Uterus (tissue), 4 donors: Measurements from ENCODE around the gene KISS1. TPM values are rescaled to one million over a fixed set of nuclear protein-coding genes. Genes with fewer than 3 reads are reported as not detected.

Experiments used
- DNase-seq, 2 donors: peaks; one replicate each; pipeline ENCODE4 v3.0.0-alpha.2; 2019 to 2020
- H3K27ac ChIP-seq, 2 donors: fragments of 200-600 bp; sonication (generic); 1 replicate in 1 of 2; 2 replicates in 1 of 2; pipeline ENCODE4 v1.5.1; 2016 to 2018
- H3K27me3 ChIP-seq, 2 donors: fragments of 200-600 bp; sonication (generic); one replicate each; pipeline ENCODE4 v1.5.1; 2018 to 2019; ENCODE audit warnings: control low read depth in 1 of 2
- H3K36me3 ChIP-seq, 2 donors: fragments of 200-600 bp; sonication (generic); one replicate each; pipeline ENCODE4 v1.5.1; 2019; ENCODE audit warnings: control low read depth in 1 of 2
- H3K4me1 ChIP-seq, 2 donors: fragments of 200-600 bp; sonication (generic); one replicate each; pipeline ENCODE4 v1.5.1; 2018 to 2019; ENCODE audit warnings: control low read depth in 1 of 2
- H3K4me3 ChIP-seq, 2 donors: fragments of 200-600 bp; sonication (generic); 1 replicate in 1 of 2; 2 replicates in 1 of 2; pipeline ENCODE4 v1.5.1; 2018 to 2019; ENCODE audit warnings: mild to moderate bottlenecking in 1 of 2
- H3K9me3 ChIP-seq, 2 donors: fragments of 200-600 bp; sonication (generic); one replicate each; pipeline ENCODE4 v1.5.1; 2019; ENCODE audit warnings: control low read depth in 1 of 2
- POLR2A ChIP-seq, 2 donors: fragments of 450-650 bp; IDR thresholded peaks; one replicate each; pipeline ENCODE4 v1.6.1; 2016; ENCODE audit warnings: antibody characterized with exemption in 2 of 2, mild to moderate bottlenecking in 1 of 2, moderate library complexity in 1 of 2
- intact Hi-C: fragments of 100-400 bp; cut with DNase I; formaldehyde crosslinking; loops from one replicate; pipeline ENCODE4 v1.15.1; 2023; ENCODE audit warnings: low total_unique reads
- total RNA-seq, 4 donors: library from RNA; depleted of rRNA in 3 of 4; stranded (reverse); fragments of >200 nt in 3 of 4; gene quantifications; one replicate each; pipeline versions ENCODE4 v1.1.0 to v1.2.4, GENCODE V29; 2014 to 2023
- TF ChIP-seq, protein P1 (sequence below), 4 experiments: fragments of 200-600 bp in 2 of 4; fragments of 450-650 bp in 2 of 4; sonication (generic) in 2 of 4; IDR thresholded peaks; one replicate each; pipeline ENCODE4 v1.5.1; 2016 to 2019; ENCODE audit warnings: antibody characterized with exemption in 4 of 4, mild to moderate bottlenecking in 2 of 4, moderate library complexity in 1 of 4
- donor health status: DM: yes; HTN: yes; CAD: no.

The KISS1 gene
- total RNA-seq, 4 donors from 2014 or later = not detected

DNA sequence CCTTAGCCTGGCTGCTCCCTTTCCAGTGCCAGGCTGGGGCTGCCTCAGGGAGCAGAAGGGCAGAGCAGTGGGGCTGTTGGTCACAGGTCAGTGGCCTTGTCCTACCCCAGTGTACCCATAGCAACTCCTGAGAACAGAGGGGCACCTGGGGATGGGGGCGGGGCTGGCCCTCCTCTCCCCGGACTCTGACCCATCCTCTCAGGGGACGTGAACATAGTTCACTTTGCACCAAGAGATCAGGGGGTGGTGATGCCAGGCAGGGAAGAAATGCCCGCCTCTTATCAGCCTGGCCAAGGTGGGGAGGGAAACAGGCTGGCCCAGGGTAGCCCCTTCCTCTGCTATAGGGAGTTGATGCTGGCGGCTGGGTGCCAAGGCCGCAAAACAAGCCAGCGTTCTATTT lies 49.3 kb downstream of the KISS1 start:
- TF ChIP-seq POLR2A (IDR thresholded peaks at IDR 0.05) = no peak
- TF ChIP-seq, protein P1, sequence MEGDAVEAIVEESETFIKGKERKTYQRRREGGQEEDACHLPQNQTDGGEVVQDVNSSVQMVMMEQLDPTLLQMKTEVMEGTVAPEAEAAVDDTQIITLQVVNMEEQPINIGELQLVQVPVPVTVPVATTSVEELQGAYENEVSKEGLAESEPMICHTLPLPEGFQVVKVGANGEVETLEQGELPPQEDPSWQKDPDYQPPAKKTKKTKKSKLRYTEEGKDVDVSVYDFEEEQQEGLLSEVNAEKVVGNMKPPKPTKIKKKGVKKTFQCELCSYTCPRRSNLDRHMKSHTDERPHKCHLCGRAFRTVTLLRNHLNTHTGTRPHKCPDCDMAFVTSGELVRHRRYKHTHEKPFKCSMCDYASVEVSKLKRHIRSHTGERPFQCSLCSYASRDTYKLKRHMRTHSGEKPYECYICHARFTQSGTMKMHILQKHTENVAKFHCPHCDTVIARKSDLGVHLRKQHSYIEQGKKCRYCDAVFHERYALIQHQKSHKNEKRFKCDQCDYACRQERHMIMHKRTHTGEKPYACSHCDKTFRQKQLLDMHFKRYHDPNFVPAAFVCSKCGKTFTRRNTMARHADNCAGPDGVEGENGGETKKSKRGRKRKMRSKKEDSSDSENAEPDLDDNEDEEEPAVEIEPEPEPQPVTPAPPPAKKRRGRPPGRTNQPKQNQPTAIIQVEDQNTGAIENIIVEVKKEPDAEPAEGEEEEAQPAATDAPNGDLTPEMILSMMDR (IDR thresholded peaks at IDR 0.05) = no peak
- intact Hi-C loops = no loop called here
- no peak overlapping the region for H3K4me3 ChIP-seq
- H3K9me3 ChIP-seq = no peaks in the 10 kb centered on the region
- DNase-seq = no peak
- no peaks in the 10 kb centered on the region for H3K27me3 ChIP-seq
- H3K4me1 ChIP-seq = no peaks in the 10 kb centered on the region
- no peaks in the 10 kb centered on the region for H3K36me3 ChIP-seq
- no peak overlapping the region for H3K27ac ChIP-seq

DNA sequence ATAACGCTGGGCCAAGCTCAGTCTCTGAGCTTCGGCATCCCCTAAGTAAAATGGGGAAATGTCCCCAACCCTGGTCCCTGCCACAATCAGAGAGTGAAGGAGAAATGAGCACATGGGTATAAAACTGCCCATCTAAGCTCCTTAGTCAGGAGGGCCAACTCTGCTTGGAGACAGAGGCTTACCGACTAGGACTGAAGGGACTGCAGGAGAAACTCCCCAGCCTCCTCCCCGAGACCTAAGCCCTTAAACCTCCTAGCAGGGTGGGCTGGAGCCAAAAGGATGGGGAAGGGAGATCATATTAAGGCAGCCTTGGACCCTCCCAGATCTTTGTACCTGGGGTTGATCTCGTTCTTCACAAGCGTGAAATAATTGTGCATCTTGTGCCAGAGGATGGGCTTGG lies 50.0 kb downstream of the KISS1 start:
- Histone ChIP-seq H3K9me3 (no peaks in the 10 kb centered on the region), H3K36me3 (no peaks in the 10 kb centered on the region), H3K27me3 (no peaks in the 10 kb centered on the region), H3K4me3 (no peak overlapping the region), H3K27ac (no peak overlapping the region), H3K4me1 (no peaks in the 10 kb centered on the region)
- intact Hi-C loops = no loop called here
- no peak for DNase-seq
- TF ChIP-seq, protein P1 (IDR thresholded peaks at IDR 0.05) = no peak
- no peak for TF ChIP-seq POLR2A (IDR thresholded peaks at IDR 0.05)

DNA sequence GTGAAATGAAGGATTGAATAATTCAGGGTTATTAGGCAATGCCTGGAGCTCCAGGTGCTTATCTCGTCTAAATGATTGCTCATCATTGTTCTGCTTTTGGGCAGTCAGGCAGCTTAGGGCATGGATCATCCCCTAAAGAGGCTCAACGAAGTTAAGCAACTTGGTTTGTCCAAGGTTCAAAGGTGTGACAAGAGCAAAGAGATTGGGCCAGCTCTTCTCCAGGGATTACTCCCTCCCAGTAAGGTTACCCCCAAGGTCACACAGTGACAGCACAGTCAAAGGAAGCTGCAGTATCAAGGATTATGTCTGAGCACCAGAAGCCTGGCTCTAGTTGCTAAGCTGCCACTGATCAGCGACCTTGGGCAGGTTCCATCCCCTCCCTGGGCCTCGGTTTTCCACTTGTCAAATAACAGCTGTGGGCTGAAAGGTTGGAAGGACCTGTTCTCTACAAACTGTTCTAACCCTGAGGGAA lies 51.2 kb downstream of the KISS1 start:
- intact Hi-C loops = no loop called here
- no peak overlapping the region for H3K4me3 ChIP-seq
- H3K27me3 ChIP-seq = no peaks in the 10 kb centered on the region
- H3K27ac ChIP-seq = no peak overlapping the region
- no peak for TF ChIP-seq POLR2A (IDR thresholded peaks at IDR 0.05)
- no peaks in the 10 kb centered on the region for H3K9me3 ChIP-seq
- no peak for DNase-seq
- H3K4me1 ChIP-seq = no peaks in the 10 kb centered on the region
- no peaks in the 10 kb centered on the region for H3K36me3 ChIP-seq

DNA sequence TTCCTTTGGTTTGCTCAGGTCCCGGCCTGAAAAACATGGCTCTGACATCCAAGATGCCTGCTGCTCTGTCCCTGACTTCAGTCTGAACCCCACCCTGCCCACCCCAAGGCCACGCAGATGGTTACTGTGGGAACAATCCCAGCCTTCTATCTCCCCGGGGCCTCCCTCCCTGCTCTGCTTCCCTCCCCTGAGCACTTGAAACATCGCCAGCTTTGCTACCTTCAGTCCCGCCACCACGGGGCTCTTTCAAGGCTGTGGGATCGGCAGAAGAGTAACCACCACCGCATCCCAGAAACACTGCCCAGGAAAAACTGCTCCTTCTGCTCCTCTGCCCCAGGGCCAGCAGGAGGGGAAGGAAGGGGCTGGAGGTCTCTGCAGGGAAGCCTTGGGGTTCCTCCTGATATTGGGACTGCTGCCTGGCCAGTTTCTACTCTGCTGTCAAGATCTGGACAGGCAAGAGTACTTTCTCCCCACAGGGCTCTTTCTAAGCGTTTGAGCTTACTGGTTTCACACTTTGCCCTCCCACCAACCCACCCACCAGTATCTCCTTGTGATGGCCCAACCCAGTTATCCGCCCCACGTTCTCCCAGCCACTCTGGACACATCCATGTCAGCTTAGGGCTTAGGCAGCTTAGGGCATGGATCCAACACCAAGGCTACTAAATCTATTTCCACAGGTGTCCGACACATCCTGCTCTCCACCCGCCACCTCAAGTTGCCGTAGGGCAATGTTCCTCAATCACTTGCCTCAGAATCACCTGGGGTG lies 52.8 kb downstream of the KISS1 start:
- Histone ChIP-seq H3K9me3 (no peaks in the 10 kb centered on the region), H3K27me3 (no peaks in the 10 kb centered on the region), H3K27ac (no peak overlapping the region), H3K36me3 (no peaks in the 10 kb centered on the region), H3K4me1 (no peaks in the 10 kb centered on the region), H3K4me3 (no peak overlapping the region)
- TF ChIP-seq POLR2A (IDR thresholded peaks at IDR 0.05) = no peak
- TF ChIP-seq, protein P1 (IDR thresholded peaks at IDR 0.05) = no peak
- DNase-seq = no peak
- intact Hi-C loops = no loop called here

DNA sequence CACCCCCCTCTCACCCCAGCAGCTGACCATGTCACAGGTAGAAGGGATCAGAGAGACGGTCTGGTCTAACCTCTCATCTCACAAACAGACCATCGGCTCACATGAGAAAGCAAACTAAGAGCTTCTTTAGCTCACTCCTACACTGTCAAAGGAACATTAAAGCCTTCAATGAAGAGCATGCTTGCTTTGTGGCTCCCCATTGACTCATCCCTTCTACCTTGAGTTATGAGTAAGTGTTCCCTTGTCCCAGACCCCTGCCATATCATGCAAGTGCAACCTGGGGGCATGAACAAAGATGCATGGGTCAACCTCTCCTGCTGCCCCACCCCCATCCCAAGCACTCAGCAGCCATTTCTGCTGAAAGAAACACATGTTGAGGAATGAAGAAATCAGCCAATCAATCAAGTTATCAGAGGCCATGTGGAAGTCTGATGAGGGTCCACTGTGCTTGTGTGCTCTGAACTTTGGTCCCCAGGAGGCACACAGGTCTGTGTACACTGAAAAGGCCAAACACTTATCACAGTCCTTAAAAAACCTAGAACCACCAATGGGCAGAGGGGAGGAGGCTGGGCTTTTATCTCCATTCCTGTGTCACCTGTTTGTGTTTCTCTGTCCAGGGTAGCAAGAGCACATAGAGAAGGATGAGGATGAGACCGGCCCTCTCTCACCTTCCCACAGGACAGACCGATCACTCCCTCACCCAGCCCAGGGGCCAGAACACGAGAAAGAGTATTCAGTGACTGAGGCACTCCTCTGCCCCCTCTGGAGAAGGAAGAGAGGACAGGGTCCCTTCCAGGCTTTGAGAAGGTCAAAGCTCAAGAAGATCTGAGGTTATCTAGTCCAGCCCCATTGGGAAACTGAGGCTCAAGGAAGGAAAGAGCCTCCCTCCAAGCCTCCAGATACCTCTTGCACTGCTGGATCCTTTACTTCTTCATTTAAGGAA lies 54.0 kb downstream of the KISS1 start:
- Histone ChIP-seq H3K27me3 (no peaks in the 10 kb centered on the region), H3K9me3 (no peaks in the 10 kb centered on the region), H3K27ac (no peak overlapping the region), H3K4me1 (no peaks in the 10 kb centered on the region), H3K36me3 (no peaks in the 10 kb centered on the region), H3K4me3 (no peak overlapping the region)
- TF ChIP-seq, protein P1 (IDR thresholded peaks at IDR 0.05) = no peak
- TF ChIP-seq POLR2A (IDR thresholded peaks at IDR 0.05) = no peak
- no peak for DNase-seq
- intact Hi-C loops = no loop called here
